Measurements from ENCODE around the gene RPN1.

GRCh38 chr3:128647307-128647706, 3.3 kb downstream of the RPN1 start:
- TF ChIP-seq JUN (IDR thresholded peaks at IDR 0.05; ENCODE audit: borderline replicate concordance, insufficient read depth, insufficient read length, low read depth) (no peak), MAX (IDR thresholded peaks at IDR 0.05; ENCODE audit: insufficient read depth, insufficient read length) (no peak), EZH2 (IDR thresholded peaks at IDR 0.05; ENCODE audit: borderline replicate concordance, low read depth, low read length, severe bottlenecking) (no peak), CTCF (IDR thresholded peaks at IDR 0.05; ENCODE audit: extremely low read depth in 1 of 2, insufficient read depth in 1 of 2, low read depth in 1 of 2, low read length in 2 of 2) (no peak)
